K562 (cell line): ENCODE measurements around the gene KRT75. TPM values are rescaled to one million over a fixed set of nuclear protein-coding genes. Genes with fewer than 3 reads are reported as not detected.

ENCODE experiments used
- ATAC-seq: fragments of 200-7000 bp; cut with Tn5 transposase; 3 replicates; pipeline ENCODE4 v1.9.1; 2020; ENCODE audit warnings: moderate library complexity
- BruUV-seq: library from RNA; stranded (reverse); fragments of 400-500 nt; replicated peaks from 2 replicates; lab custom pipeline; 2021; lab: Mats Ljungman, UMichigan
- CTCF ChIA-PET: fragments of 300-600 bp; formaldehyde crosslinking; extraction: SDS; loops from one replicate; lab custom pipeline; 2021; ENCODE audit warnings: low intra/inter-chr PET ratio; lab: Yijun Ruan, JAX
- POLR2A ChIA-PET: fragments of 300-600, 350-650 bp; sonication (Branson Sonifier 250); formaldehyde crosslinking; extraction: SDS; loops from one replicate; lab custom pipeline; 2021; ENCODE audit warnings: antibody characterized with exemption, inconsistent platforms; lab: Yijun Ruan, JAX
- DNase-seq, 4 experiments: peaks; one replicate each; pipeline versions ENCODE4 v3.0.0 to v3.0.0-alpha.2; 2011 to 2018; ENCODE audit warnings: low spot score in 3 of 4, mixed read lengths in 3 of 4; ENCODE audit errors: extremely low read depth in 1 of 4
- FAIRE-seq: peaks from 2 replicates; lab custom pipeline; 2011; peaks lifted over from hg19 to GRCh38; lab: Jason Lieb, UNC
- H2AFZ ChIP-seq: 2 replicates; pipeline ENCODE4 v1.6.0; 2011; ENCODE audit warnings: low read depth, low read length, control low read depth, inconsistent platforms
- H3K27ac ChIP-seq: fragments of 200-600 bp; 3 replicates; pipeline ENCODE4 v1.8.0; 2011; ENCODE audit warnings: low read depth, mild to moderate bottlenecking, control low read depth, inconsistent platforms, low read length, moderate library complexity, mixed read lengths; ENCODE audit errors: extremely low read depth
- H3K27me3 ChIP-seq, 2 experiments: fragments of 300-600 bp in 1 of 2; 2 replicates in 1 of 2; 3 replicates in 1 of 2; pipeline versions ENCODE4 v1.6.0 to v1.8.0; 2011; ENCODE audit warnings: inconsistent platforms in 2 of 2, low read length in 2 of 2, mild to moderate bottlenecking in 1 of 2, mixed read lengths in 1 of 2, moderate library complexity in 1 of 2; ENCODE audit not compliant: control insufficient read depth in 2 of 2, insufficient read depth in 2 of 2
- H3K36me3 ChIP-seq: fragments of 300-600 bp; 3 replicates; pipeline ENCODE4 v1.8.0; 2011; ENCODE audit warnings: mild to moderate bottlenecking, low read length, inconsistent platforms; ENCODE audit not compliant: control insufficient read depth, insufficient read depth
- H3K4me1 ChIP-seq, 2 experiments: fragments of 200-600 bp in 1 of 2; replicated peaks in 1 of 2; 2 replicates in 1 of 2; 3 replicates in 1 of 2; pipeline versions ENCODE4 v1.5.1 to v1.8.0; 2011; ENCODE audit warnings: inconsistent platforms in 2 of 2, low read length in 2 of 2, mild to moderate bottlenecking in 1 of 2, mixed read lengths in 1 of 2, moderate library complexity in 1 of 2; ENCODE audit not compliant: control insufficient read depth in 2 of 2, insufficient read depth in 2 of 2
- H3K4me2 ChIP-seq: 2 replicates; pipeline ENCODE4 v1.6.1; 2011; ENCODE audit warnings: low read length, control low read depth, inconsistent platforms, mixed read lengths; ENCODE audit not compliant: insufficient read depth
- H3K4me3 ChIP-seq: fragments of 200-600 bp; sonication (generic), shearing (Covaris generic); 2 replicates; pipeline ENCODE4 v1.5.1; 2016; ENCODE audit warnings: control low read depth, inconsistent platforms
- H3K79me2 ChIP-seq: fragments of 200-600 bp; 3 replicates; pipeline ENCODE4 v1.8.0; 2011; ENCODE audit warnings: low read length, inconsistent platforms; ENCODE audit not compliant: control insufficient read depth, insufficient read depth
- H3K9ac ChIP-seq, 2 experiments: 2 replicates each; pipeline versions ENCODE4 v1.6.0 to v1.6.1; 2011; ENCODE audit warnings: low read depth in 2 of 2, low read length in 2 of 2, control low read depth in 1 of 2, inconsistent platforms in 1 of 2, mild to moderate bottlenecking in 1 of 2, mixed read lengths in 1 of 2; ENCODE audit not compliant: insufficient read depth in 1 of 2
- H3K9me1 ChIP-seq: one replicate; pipeline ENCODE4 v1.6.0; 2011; ENCODE audit warnings: inconsistent platforms, mild to moderate bottlenecking, low read length, moderate library complexity; ENCODE audit not compliant: control insufficient read depth, insufficient read depth
- H3K9me3 ChIP-seq: replicated peaks from 2 replicates; pipeline ENCODE4 v1.5.1; 2011; ENCODE audit warnings: low read depth, low read length, inconsistent platforms; ENCODE audit not compliant: control insufficient read depth, insufficient read depth
- H4K20me1 ChIP-seq: replicated peaks from 2 replicates; pipeline ENCODE4 v1.6.1; 2011; ENCODE audit warnings: low read length, inconsistent platforms, mixed read lengths; ENCODE audit not compliant: control insufficient read depth, insufficient read depth
- CREM ChIP-seq: IDR thresholded peaks from 2 replicates; pipeline ENCODE4 v1.6.1; 2014; ENCODE audit warnings: antibody characterized with exemption, low read depth
- E2F1 ChIP-seq: sonication (generic); formaldehyde crosslinking; IDR thresholded peaks from 2 replicates; pipeline ENCODE4 v1.8.1; 2023; ENCODE audit warnings: mild to moderate bottlenecking, missing genetic modification reagents, moderate library complexity
- GTF2A2 ChIP-seq: IDR thresholded peaks from 2 replicates; pipeline ENCODE4 v1.6.1; 2016; ENCODE audit warnings: mild to moderate bottlenecking, missing genetic modification characterization, missing compliant biosample characterization
- MEF2D ChIP-seq: conservative IDR thresholded peaks from 2 replicates; pipeline ENCODE4 v1.6.1; 2016; ENCODE audit warnings: low read depth, missing genetic modification characterization, missing compliant biosample characterization
- SOX6 ChIP-seq: fragments of 450-650 bp; IDR thresholded peaks from 2 replicates; pipeline ENCODE4 v1.6.1; 2014; ENCODE audit warnings: mild to moderate bottlenecking
- ZBTB49 ChIP-seq: sonication (generic); formaldehyde crosslinking; IDR thresholded peaks from 2 replicates; pipeline ENCODE4 v1.8.0; 2022; ENCODE audit warnings: missing genetic modification reagents, mild to moderate bottlenecking, borderline replicate concordance
- ZNF274 ChIP-seq: IDR thresholded peaks from 2 replicates; pipeline ENCODE4 v1.6.1; 2011; ENCODE audit warnings: low read depth, mild to moderate bottlenecking, low read length, moderate library complexity, borderline replicate concordance
- WGBS: fragments of 100-300 bp; shearing (Covaris generic); methylation state at CpG from one replicate; pipeline ENCODE4 v1.1.6; 2016; ENCODE audit warnings: low coverage, mixed read lengths; ENCODE audit not compliant: insufficient coverage; ENCODE audit errors: missing lambda C conversion rate; 5-methylcytosine and 5-hydroxymethylcytosine counted together
- in situ Hi-C: fragments of 300-500 bp; cut with MboI; formaldehyde crosslinking; loops from 4 replicates; pipeline ENCODE4 v1.15.0; 2018; ENCODE audit warnings: inconsistent platforms, mixed read lengths
- intact Hi-C: fragments of 100-400 bp; cut with micrococcal nuclease; formaldehyde crosslinking; loops from 2 replicates; pipeline ENCODE4 v1.14.2; 2022
- polyA plus RNA-seq, 8 experiments: library from polyadenylated mRNA; depleted of rRNA in 4 of 8; stranded (reverse) in 5 of 8; unstranded in 3 of 8; fragments of >200 nt; fragmentation: Nextera tagmentation in 2 of 8; fragmentation: Illumina TruSeq in 1 of 8; extraction: Ambion mirVana in 2 of 8; extraction: Trizol in 1 of 8; gene quantifications; 2 replicates each; pipeline versions ENCODE4 v1.2.1 to v1.2.3, GENCODE V29; 2011 to 2014; ENCODE audit warnings: inconsistent platforms in 1 of 8, missing spikeins in 1 of 8
- total RNA-seq, 7 experiments: library from RNA; depleted of rRNA in 6 of 7; stranded (reverse); fragments of >200 nt in 6 of 7; fragmentation: Illumina TruSeq in 2 of 7; extraction: Trizol in 2 of 7; gene quantifications; 2 replicates each; pipeline versions ENCODE4 v1.2.1 to v1.2.3, GENCODE V29; 2011 to 2021; ENCODE audit warnings: low replicate concordance in 1 of 7

The KRT75 gene
- total and polyA plus RNA-seq, 9 of the 15 experiments (the other 6 are each of a cell fraction or from before 2014, with no cell fraction given): not detected

- no peak for TF ChIP-seq E2F1
- no peak for TF ChIP-seq SOX6
- no peak for TF ChIP-seq ZNF274
- no peak for TF ChIP-seq GTF2A2 (tag)
Observed at GRCh38 chr12:52399756-52400155, 34.4 kb downstream of the KRT75 start (continued).

GRCh38 chr12:52398176-52398575, 36.0 kb downstream of the KRT75 start:
- in situ Hi-C loops (no loop called here), intact Hi-C loops (no loop called here)
- ChIA-PET CTCF (no interaction called here), POLR2A (interaction anchor here (0.7 to 1.1 kb wide), 2 partner anchors 15 to 225 kb away, joined by 3 to 4 read pairs; no protein-coding TSS in a partner anchor)
- no peaks in the 10 kb centered on the region for H3K9me1 ChIP-seq
- H3K9me3 ChIP-seq: no peaks in the 10 kb centered on the region
- no peak overlapping the region for H2AFZ ChIP-seq
- DNase-seq (peak in 2 of 4 experiments; percentile 61 to 62), FAIRE-seq (no peak), ATAC-seq (no peak)
- H3K27me3 ChIP-seq: peaks cover 0 to 56% of the 10 kb centered on the region in 2 experiments; a peak in 2 of 5 replicates
- no peak overlapping the region for H3K4me2 ChIP-seq
- no peaks in the 10 kb centered on the region for H3K36me3 ChIP-seq
- TF ChIP-seq ZBTB49 (CRISPR knock-in tag) (no peak), MEF2D (tag) (no peak), CREM (0 out of 2 replicates have a peak, but pooled peaks have one; percentile 20)
- H3K9ac ChIP-seq: no peak overlapping the region
- H3K4me3 ChIP-seq: no peak overlapping the region
- no peaks in the 10 kb centered on the region for H3K79me2 ChIP-seq
- no peaks in the 10 kb centered on the region for H4K20me1 ChIP-seq
- 0% methylated on average over 1 of the region's 1 CpG for WGBS
- H3K27ac ChIP-seq: no peak overlapping the region
- no TSS peak for BruUV-seq
- no peaks in the 10 kb centered on the region for H3K4me1 ChIP-seq
